Measurements from ENCODE around the gene AOPEP.

Gene AOPEP

GRCh38 chr9:94726495-94727191, at the start of gene AOPEP (continued):
- TF ChIP-seq ZBTB11 (tag by site-specific recombination; conservative IDR thresholded peaks at IDR 0.05; ENCODE audit: low read depth), result peak; percentile 59
- TF ChIP-seq SP7 (tag by site-specific recombination; IDR thresholded peaks at IDR 0.05), result peak; percentile 89
- TF ChIP-seq GLIS2 (tag by site-specific recombination; IDR thresholded peaks at IDR 0.05), result 0 out of 2 replicates have a peak, but pooled peaks have one; percentile 22
- TF ChIP-seq ZNF366 (tag by site-specific recombination; conservative IDR thresholded peaks at IDR 0.05), result no peak
- TF ChIP-seq ZNF350 (tag by site-specific recombination; IDR thresholded peaks at IDR 0.05), result no peak
- no peak for TF ChIP-seq ZNF18 (tag by site-specific recombination; IDR thresholded peaks at IDR 0.05)
- no peak for TF ChIP-seq ZNF555 (tag by site-specific recombination; conservative IDR thresholded peaks at IDR 0.05)
- no peak for TF ChIP-seq ZNF423 (tag by site-specific recombination; IDR thresholded peaks at IDR 0.05)
- TF ChIP-seq ZNF354C (tag by site-specific recombination; IDR thresholded peaks at IDR 0.05; ENCODE audit: borderline replicate concordance, low read depth), result no peak
- TF ChIP-seq ZNF776 (tag by site-specific recombination; IDR thresholded peaks at IDR 0.05; ENCODE audit: borderline replicate concordance), result no peak
- TF ChIP-seq GFI1B (tag by site-specific recombination; IDR thresholded peaks at IDR 0.05), result no peak
- no peak for TF ChIP-seq MYNN (tag by site-specific recombination; IDR thresholded peaks at IDR 0.05; ENCODE audit: borderline replicate concordance)
- TF ChIP-seq ZNF169 (tag by site-specific recombination; IDR thresholded peaks at IDR 0.05), result no peak
- no peak for TF ChIP-seq ZNF701 (tag by site-specific recombination; IDR thresholded peaks at IDR 0.05)
- TF ChIP-seq ZBTB6 (tag by site-specific recombination; IDR thresholded peaks at IDR 0.05), result no peak
- TF ChIP-seq ZNF16 (tag by site-specific recombination; IDR thresholded peaks at IDR 0.05; ENCODE audit: low read depth), result no peak
- no peak for TF ChIP-seq ZNF571 (tag by site-specific recombination; IDR thresholded peaks at IDR 0.05)
- peak; percentile 87 for TF ChIP-seq SP2 (tag by site-specific recombination; IDR thresholded peaks at IDR 0.05)
- TF ChIP-seq ZNF274 (IDR thresholded peaks at IDR 0.05; ENCODE audit: low read length), result no peak
- TF ChIP-seq ZNF274 (tag by site-specific recombination; IDR thresholded peaks at IDR 0.05; ENCODE audit: borderline replicate concordance), result no peak
- no peak for TF ChIP-seq ZNF311 (tag by site-specific recombination; IDR thresholded peaks at IDR 0.05; ENCODE audit: borderline replicate concordance)
- no peak for TF ChIP-seq ZNF530 (tag by site-specific recombination; IDR thresholded peaks at IDR 0.05; ENCODE audit: low read depth)
- no peak for TF ChIP-seq ZNF280D (tag by site-specific recombination; IDR thresholded peaks at IDR 0.05)
- TF ChIP-seq ZNF692 (tag by site-specific recombination; IDR thresholded peaks at IDR 0.05), result peak; percentile 50; the same call in 1 of the 2 replicates
- TF ChIP-seq RBAK (tag by site-specific recombination; IDR thresholded peaks at IDR 0.05), result no peak
- TF ChIP-seq HOXD13 (CRISPR knock-in tag; IDR thresholded peaks at IDR 0.05; ENCODE audit: borderline replicate concordance), result no peak
- TF ChIP-seq ZNF302 (tag by site-specific recombination; IDR thresholded peaks at IDR 0.05; ENCODE audit: low read depth), result no peak
- TF ChIP-seq ZNF324 (tag by site-specific recombination; IDR thresholded peaks at IDR 0.05), result peak; percentile 76; the same call in 1 of the 2 replicates
- TF ChIP-seq ZSCAN16 (tag by site-specific recombination; IDR thresholded peaks at IDR 0.05), result no peak
- TF ChIP-seq ZNF2 (tag by site-specific recombination; IDR thresholded peaks at IDR 0.05), result no peak
- no peak for TF ChIP-seq REPIN1 (tag by site-specific recombination; IDR thresholded peaks at IDR 0.05; ENCODE audit: low read depth)

Measured in HEK293 (cell line).